Body of pancreas (tissue), 4 donors: ENCODE data around the gene PTCD1. TPM values are rescaled to one million over a fixed set of nuclear protein-coding genes. Genes with fewer than 3 reads are reported as not detected.

Experiments used
- ATAC-seq: fragments of 150-250 bp; one replicate; pipeline ENCODE4 v1.9.1; 2016
- DNase-seq, 4 donors: peaks; one replicate each; pipeline ENCODE4 v3.0.0-alpha.2; 2019
- H3K27ac ChIP-seq, 4 donors: fragments of 200-600 bp; sonication (generic); 1 replicate in 3 of 4; 2 replicates in 1 of 4; pipeline versions ENCODE4 v1.5.1 to v1.6.1; 2016 to 2019; ENCODE audit warnings: mild to moderate bottlenecking in 1 of 4, mixed read lengths in 1 of 4, moderate library complexity in 1 of 4
- H3K27me3 ChIP-seq, 2 donors: fragments of 200-600 bp; sonication (generic); one replicate each; pipeline ENCODE4 v1.6.0; 2016; ENCODE audit warnings: mild to moderate bottlenecking in 1 of 2
- H3K36me3 ChIP-seq, 2 donors: fragments of 200-600 bp; sonication (generic); replicated peaks in 1 of 2; 2 replicates each; pipeline ENCODE4 v1.5.1; 2016; ENCODE audit warnings: low read depth in 2 of 2; ENCODE audit not compliant: insufficient read depth in 1 of 2
- H3K4me1 ChIP-seq: fragments of 200-600 bp; sonication (generic); one replicate; pipeline ENCODE4 v1.6.0; 2016
- H3K4me3 ChIP-seq, 2 donors: fragments of 200-600 bp; sonication (generic); 1 replicate in 1 of 2; 2 replicates in 1 of 2; pipeline ENCODE4 v1.5.1; 2016 to 2019
- H3K9me3 ChIP-seq, 3 donors: fragments of 200-600 bp; sonication (generic); 1 replicate in 2 of 3; 2 replicates in 1 of 3; pipeline ENCODE4 v1.5.1; 2016
- POLR2A ChIP-seq, 3 donors: fragments of 450-650 bp; IDR thresholded peaks; one replicate each; pipeline ENCODE4 v1.6.1; 2016; ENCODE audit warnings: antibody characterized with exemption in 3 of 3, mild to moderate bottlenecking in 2 of 3
- WGBS, 2 donors: methylation state at CpG; one replicate each; pipeline ENCODE4 v1.1.5; 2017; 5-methylcytosine and 5-hydroxymethylcytosine counted together
- intact Hi-C: fragments of 100-400 bp; cut with DNase I; formaldehyde crosslinking; loops from one replicate; pipeline ENCODE4 v1.15.1; 2023
- total RNA-seq, 2 donors: library from RNA; depleted of rRNA; stranded (reverse); fragments of >200 nt; gene quantifications; one replicate each; pipeline ENCODE4 v1.1.0, GENCODE V29; 2016
- TF ChIP-seq, protein P1 (sequence below), 7 experiments: fragments of 450-650 bp in 4 of 7; fragments of 200-600 bp in 3 of 7; sonication (generic) in 3 of 7; IDR thresholded peaks; one replicate each; pipeline ENCODE4 v1.5.1; 2016 to 2019; ENCODE audit warnings: antibody characterized with exemption in 7 of 7

The PTCD1 gene
- total RNA-seq, 2 donors from 2014 or later, result 1.6 to 3.4 TPM

DNA sequence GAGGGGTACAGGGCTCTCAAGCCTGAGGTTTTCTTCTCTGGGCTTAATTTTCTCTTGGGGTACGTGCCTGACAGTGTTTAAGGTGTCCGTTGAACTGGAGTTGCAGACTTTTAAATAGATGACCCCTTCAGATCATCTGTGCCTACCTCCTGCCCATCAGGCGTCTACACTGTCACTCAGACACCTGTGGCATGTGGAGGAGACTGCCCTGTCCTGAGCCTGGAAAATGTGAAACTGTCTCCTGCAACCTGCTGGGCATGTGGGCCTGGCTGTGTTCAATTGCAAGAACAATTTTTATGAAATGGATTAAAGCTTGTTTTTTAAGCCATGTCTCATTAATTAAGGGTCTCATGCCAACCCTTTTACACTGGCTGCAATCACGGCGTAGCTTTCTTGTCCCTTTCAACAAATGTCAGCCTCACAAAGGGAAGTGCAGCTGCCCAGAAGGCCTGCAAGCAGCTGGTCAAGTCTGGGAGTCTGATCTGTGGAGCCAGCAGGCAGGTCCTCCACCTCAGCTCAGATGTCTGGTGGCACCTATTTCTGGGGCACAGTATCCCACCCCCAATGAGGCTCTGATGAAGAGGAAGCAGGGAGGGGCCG, 18.6 kb upstream of the PTCD1 start:
- no peak for ATAC-seq
- Histone ChIP-seq H3K36me3 (peaks cover 0 to 15% of the 10 kb centered on the region in 2 donors), H3K9me3 (no peaks in the 10 kb centered on the region), H3K4me3 (no peak overlapping the region), H3K27ac (no peak overlapping the region), H3K27me3 (no peaks in the 10 kb centered on the region), H3K4me1 (peaks cover 18% of the 10 kb centered on the region)
- intact Hi-C loops, result no loop called here
- 81 to 94% methylated on average over 5 to 6 of the region's 6 CpGs for WGBS, 2 donors
- TF ChIP-seq, protein P1, sequence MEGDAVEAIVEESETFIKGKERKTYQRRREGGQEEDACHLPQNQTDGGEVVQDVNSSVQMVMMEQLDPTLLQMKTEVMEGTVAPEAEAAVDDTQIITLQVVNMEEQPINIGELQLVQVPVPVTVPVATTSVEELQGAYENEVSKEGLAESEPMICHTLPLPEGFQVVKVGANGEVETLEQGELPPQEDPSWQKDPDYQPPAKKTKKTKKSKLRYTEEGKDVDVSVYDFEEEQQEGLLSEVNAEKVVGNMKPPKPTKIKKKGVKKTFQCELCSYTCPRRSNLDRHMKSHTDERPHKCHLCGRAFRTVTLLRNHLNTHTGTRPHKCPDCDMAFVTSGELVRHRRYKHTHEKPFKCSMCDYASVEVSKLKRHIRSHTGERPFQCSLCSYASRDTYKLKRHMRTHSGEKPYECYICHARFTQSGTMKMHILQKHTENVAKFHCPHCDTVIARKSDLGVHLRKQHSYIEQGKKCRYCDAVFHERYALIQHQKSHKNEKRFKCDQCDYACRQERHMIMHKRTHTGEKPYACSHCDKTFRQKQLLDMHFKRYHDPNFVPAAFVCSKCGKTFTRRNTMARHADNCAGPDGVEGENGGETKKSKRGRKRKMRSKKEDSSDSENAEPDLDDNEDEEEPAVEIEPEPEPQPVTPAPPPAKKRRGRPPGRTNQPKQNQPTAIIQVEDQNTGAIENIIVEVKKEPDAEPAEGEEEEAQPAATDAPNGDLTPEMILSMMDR (IDR thresholded peaks at IDR 0.05), result no peak
- TF ChIP-seq POLR2A (IDR thresholded peaks at IDR 0.05), result no peak
- DNase-seq, result no peak

DNA sequence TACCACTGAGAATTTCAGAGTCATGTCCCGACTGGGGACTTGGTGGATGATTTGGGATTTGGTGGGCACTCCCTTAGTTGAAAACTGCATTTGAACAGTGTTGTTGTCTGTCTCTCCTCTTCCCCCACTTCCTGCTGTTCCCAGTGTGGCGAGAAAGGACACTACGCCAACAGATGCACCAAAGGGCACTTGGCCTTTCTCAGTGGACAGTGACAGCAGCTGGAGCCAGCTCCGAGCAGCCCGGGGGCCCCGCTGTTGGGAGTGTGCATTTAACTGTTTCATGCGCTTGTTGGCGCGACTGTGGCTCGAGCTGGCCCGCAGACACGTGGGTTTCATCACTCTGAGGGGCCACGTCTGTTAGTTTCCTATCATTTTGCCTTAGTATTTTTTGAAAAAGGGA, 17.7 kb upstream of the PTCD1 start:
- intact Hi-C loops, result no loop called here
- peaks cover 0 to 15% of the 10 kb centered on the region in 2 donors for H3K36me3 ChIP-seq
- H3K27ac ChIP-seq, result no peak overlapping the region
- peaks cover 12% of the 10 kb centered on the region for H3K4me1 ChIP-seq
- ATAC-seq (no peak), DNase-seq (no peak)
- no peak overlapping the region for H3K4me3 ChIP-seq
- H3K9me3 ChIP-seq, result no peaks in the 10 kb centered on the region
- TF ChIP-seq POLR2A (IDR thresholded peaks at IDR 0.05), result no peak
- TF ChIP-seq, protein P1 (IDR thresholded peaks at IDR 0.05), result no peak
- no peaks in the 10 kb centered on the region for H3K27me3 ChIP-seq
- WGBS, 2 donors, result 64 to 74% methylated on average over 12 to 13 of the region's 13 CpGs

DNA sequence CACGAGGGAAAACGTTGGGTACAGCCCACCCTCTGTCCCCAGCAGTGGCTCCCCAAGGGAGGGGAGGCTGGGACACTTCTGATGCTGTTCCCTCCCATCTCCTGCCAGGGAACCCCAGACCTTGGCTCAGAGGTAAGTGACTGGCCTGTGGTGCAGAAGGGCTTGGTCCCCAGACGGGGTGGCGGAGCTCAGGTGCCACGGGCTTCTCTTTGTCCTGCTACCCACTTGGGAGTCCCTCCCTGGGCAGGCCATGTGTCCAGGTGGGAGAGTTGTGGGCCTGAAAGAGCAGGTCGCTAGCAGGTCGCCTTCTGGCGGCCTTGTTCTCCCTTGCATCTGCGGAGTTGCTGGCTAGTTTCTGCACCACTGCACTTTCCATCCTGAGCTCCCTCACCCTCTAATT, 17.3 kb upstream of the PTCD1 start:
- DNase-seq (no peak), ATAC-seq (peak; percentile 13)
- Histone ChIP-seq H3K9me3 (no peaks in the 10 kb centered on the region), H3K36me3 (peaks cover 0 to 18% of the 10 kb centered on the region in 2 donors), H3K27ac (no peak overlapping the region), H3K27me3 (no peaks in the 10 kb centered on the region), H3K4me3 (no peak overlapping the region), H3K4me1 (peaks cover 8% of the 10 kb centered on the region)
- WGBS, 2 donors, result 53 to 74% methylated on average over 5 to 9 of the region's 9 CpGs
- no peak for TF ChIP-seq POLR2A (IDR thresholded peaks at IDR 0.05)
- TF ChIP-seq, protein P1 (IDR thresholded peaks at IDR 0.05), result no peak
- intact Hi-C loops, result no loop called here

DNA sequence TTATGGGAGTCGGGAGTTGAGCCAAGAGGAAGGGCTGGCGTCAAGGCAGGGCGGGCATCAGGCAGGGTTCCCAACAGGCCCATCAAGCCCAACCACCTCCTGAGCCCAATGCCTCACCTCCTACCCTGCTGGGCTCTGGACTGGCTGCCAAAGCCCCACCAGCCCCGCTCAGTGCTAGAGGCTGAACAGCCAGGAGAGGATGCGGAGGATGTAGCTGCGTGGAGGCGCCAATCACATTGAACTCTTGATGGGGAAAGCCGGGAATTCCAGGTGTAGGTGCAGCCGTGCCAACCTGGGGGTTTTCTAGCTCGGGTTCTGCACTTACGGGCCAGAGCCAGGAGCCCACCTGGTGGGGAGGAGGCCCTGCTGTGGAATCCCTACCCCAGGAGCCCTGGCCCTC, 14.5 kb upstream of the PTCD1 start:
- no peaks in the 10 kb centered on the region for H3K4me1 ChIP-seq
- peaks cover 5 to 23% of the 10 kb centered on the region in 2 donors for H3K36me3 ChIP-seq
- no peaks in the 10 kb centered on the region for H3K9me3 ChIP-seq
- ATAC-seq, result no peak
- no peaks in the 10 kb centered on the region for H3K27me3 ChIP-seq
- H3K4me3 ChIP-seq, result no peak overlapping the region
- no peak overlapping the region for H3K27ac ChIP-seq
- TF ChIP-seq, protein P1 (IDR thresholded peaks at IDR 0.05), result no peak
- no peak for TF ChIP-seq POLR2A (IDR thresholded peaks at IDR 0.05)
- no peak for DNase-seq
- intact Hi-C loops, result no loop called here
- WGBS, 2 donors, result 76% methylated on average over 8 of the region's 11 CpGs; no CpG with 5 or more reads in 1 of the 2 donors

DNA sequence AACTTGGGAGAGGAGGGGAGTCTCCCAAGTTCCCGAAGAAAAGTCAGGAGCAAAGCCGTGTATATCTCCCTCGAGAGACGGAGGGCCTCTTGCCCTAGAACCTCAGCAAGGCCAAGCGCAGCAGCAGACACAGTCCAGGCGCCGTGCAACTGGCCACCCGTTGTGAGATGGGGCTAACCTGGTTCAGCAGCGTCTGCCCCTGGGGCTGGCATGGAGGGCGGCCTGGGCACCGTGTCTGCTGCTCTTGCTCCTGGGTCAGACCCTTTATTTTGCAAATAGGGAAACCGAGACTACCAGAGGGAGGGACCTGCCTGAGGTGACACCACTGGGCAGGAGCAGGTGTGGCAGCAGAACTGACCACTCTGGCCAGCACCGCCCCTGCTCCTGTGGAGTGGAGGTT, 13.9 kb upstream of the PTCD1 start:
- no peaks in the 10 kb centered on the region for H3K27me3 ChIP-seq
- no peak overlapping the region for H3K4me3 ChIP-seq
- H3K4me1 ChIP-seq, result no peaks in the 10 kb centered on the region
- ATAC-seq (no peak), DNase-seq (no peak)
- H3K27ac ChIP-seq, result no peak overlapping the region
- intact Hi-C loops, result no loop called here
- 86 to 87% methylated on average over 4 to 13 of the region's 13 CpGs for WGBS, 2 donors
- H3K9me3 ChIP-seq, result no peaks in the 10 kb centered on the region
- TF ChIP-seq POLR2A (IDR thresholded peaks at IDR 0.05), result no peak
- TF ChIP-seq, protein P1 (IDR thresholded peaks at IDR 0.05), result no peak
- H3K36me3 ChIP-seq, result peaks cover 5 to 25% of the 10 kb centered on the region in 2 donors
